Stimulated activated CD8-positive, alpha-beta memory T cell treated with anti-CD3 and anti-CD28 coated beads, Interleukin-12 subunit alpha, Interleukin-12 subunit beta, amount 100 ng/mL, for 4 hours (primary cell): ENCODE measurements around the gene ADCY5.

Experiments
- DNase-seq: peaks from one replicate; pipeline ENCODE4 v3.0.0-alpha.2; 2020; ENCODE audit warnings: low read depth

ADCY5 gene

DNA sequence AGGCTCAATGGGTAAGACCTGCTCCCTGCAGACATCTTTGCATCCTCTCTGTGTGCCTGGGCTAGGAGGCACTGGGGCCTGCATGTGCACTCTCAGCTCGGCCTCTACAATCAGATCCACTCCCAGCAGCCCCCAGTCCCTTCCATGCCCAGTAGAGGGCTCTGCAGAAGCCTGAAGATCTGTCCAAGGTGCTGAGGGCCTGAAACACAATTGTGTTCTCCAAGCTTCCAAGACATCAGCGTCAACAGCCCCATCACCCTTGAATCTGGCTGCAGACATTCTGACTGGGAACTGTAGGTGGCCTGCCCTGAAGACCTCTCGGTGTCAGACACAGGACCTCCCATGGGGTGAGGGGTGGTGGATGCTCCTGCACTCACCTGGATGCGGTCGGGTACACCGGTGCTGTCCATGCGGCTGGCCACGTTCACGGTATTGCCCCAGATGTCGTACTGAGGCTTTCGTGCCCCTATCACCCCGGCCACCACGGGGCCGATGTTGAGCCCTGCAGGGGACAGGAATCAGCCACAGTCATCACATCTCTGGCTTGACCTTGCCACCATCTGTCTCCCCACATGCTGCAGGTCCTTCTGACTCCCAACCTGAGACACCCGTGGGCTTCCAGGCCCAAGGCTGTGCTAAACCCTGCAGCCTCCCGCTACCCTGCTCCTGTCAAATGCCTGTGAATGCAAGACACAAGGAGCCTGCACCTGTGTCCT lies 162.4 kb downstream of the ADCY5 start:
- no peak for DNase-seq

DNA sequence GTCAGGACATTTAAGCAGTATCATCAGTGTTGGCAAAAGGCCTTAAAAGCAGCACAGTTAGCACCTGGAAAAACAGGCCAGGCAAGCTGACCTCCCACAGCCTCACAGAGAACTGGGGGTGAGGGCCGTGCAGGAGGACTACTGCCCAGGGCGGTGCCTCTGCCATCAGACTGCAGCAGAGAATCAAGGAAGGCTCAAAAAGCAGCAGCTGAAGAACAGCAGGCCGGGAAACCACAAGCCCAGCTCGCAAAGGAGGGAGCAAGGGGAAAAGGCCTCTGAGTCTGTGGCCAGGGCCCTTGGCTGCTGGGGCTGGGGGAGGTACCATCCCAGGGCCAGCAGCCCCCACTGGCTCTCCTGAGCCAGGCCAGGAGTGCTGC lies 163.0 kb downstream of the ADCY5 start:
- no peak for DNase-seq

DNA sequence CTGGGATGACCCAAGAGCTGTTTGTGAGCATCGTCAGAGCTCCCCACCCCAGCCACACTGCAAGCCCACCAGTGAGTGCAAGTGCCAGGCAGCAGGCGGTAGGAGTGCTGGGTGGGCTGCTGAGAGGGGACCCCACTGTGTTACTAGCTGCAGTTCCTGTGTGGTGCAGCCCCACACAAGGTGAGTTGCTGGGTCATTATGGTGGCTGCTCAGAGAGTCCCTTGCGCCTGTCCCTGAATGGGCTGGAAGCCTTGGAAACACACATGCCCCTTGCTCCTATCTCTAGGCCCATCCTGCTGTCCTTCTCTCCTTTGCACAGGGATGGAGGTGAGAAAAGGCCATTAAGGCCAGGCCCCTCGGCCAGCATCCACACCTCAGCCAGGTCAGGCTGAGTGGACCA lies 163.4 kb downstream of the ADCY5 start:
- DNase-seq = no peak

DNA sequence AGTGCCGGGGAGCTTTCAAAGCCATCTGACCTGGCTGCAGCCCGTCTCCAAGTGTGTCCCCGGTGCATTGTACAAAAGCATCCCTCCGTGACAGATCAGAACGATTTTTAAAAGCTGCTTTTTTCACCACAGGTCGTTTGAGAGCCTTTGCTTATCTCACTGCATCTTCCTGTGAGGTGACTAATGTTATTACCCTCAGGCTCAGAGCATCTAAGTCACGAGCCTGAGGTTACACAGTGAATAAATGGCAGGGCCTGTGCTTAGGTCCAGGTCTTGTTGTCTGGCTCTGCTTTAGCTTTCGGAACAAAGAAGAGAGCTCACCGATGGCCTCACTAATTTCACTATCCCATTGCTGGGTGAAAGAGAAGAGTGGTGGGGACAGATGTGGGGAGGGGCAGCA lies 163.8 kb downstream of the ADCY5 start:
- DNase-seq = no peak

DNA sequence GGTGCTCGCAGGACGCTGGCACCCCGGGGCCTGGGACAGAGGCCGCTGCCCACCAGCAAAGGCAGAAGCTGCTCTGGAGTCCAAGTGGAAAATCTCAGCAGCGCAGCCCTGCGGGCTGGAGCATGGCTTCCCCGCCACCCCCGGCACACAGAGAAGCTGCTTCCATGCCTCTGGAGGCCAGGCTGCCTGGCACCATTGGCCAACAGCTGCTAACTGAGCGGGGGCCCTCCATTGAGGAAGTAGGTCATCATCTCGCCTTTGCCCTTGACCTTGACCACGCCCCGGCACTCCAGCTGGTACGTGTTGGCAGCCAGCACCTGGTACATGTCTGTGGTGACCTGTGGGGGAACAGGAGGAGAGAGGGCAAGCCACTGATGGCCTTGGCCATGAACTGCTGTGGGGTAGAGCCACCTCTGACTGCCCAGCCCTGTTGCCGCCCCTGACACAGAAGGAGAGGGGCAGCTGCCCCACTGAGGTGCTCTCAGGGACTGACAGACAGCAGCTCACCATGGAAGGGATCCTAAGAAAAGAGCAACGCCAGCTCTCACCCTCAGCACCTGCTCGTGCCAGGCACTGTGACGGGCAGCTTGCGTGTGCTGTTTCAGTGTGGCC lies 164.4 kb downstream of the ADCY5 start:
- no peak for DNase-seq

DNA sequence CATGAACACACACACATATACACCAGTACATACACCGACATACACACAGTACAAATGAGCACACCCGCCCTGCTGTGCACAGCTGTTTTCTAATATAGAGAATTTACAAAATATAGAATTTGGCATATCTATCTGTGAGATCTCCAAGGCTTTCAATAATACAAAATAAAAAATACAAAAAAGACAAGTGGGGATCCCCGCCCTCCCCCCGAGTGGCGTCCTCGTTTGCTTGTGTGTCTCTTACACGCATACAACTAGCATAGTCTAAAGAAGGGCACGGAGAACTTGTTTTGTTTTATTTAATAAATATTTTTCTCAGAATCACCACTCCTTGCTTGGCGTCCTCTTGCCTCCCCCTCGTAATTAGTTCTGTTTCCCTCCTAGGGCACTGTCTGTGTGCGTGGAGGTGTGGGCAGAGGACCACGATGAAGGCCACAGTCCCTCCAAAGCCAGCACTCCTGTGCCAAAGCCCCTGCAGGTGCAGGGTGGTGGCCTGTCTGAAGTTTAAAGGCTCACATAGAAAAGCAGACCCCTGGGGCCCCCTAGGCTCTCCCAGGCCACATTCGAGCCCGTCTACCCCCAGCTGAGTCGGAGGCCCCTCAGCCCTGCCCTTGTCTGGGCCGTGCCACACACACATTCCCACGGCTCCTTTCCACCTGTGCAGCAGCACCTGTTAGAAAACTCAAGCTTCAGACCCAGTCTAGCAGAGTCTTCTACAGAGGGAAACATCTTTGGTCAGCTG lies 165.1 kb downstream of the ADCY5 start:
- DNase-seq = no peak

DNA sequence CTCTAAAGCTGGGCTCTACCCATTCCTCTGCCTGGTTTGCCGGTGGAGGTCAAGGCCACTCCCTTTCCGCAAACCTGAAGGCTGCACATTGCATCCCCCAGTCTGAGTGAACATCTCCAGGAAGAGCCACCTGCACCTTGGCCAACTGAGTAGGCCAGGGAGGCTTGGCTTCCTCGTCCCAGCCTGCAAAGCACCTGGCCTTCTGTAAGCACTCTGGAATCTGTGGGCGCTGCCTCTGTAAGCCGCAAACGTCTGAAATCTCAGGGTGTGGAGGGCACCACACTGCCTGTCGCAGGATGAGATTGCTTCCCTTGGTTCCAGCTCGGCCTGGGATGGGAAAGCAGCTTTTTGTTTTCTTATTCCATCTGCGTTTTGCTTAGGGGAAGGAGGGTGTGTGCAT lies 165.8 kb downstream of the ADCY5 start:
- no peak for DNase-seq

DNA sequence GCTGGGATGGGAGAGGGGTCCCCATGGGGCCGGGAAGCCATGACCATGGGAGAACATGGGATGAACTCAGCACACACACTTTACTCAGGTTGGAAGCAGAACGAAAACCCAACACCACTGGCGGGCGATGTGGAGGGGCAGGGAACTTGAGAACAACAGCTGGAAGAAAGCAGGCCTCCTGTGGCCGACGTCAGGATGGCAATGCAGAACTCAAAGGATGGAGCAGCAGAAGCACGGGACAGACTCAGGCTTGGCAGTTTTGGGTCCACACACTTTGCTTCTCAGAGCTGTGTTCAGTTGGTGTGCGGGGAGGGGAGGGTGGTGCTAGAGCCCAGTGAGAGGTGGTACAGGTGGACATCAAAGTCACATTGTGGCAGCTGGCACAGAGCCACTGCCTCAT lies 166.4 kb downstream of the ADCY5 start:
- no peak for DNase-seq

DNA sequence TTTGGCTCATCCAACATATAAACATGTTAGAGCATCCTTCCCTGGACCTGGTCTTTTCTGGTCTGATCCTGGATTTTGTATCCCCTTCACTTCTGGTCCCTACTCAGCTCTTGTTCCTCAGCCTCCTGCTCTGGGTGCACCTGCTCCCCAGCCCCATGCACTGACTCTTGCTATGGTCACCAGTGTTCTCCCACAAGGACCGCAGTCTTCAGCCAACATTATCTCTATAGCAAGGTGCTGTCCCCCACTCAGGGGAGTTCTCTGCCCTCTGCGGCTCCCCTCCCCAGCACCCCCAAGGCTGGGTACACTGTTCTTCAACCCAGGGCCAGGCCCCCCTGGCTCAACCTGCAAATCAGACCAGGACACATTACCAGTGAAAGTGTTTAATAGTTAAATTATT lies 167.0 kb downstream of the ADCY5 start:
- no peak for DNase-seq

DNA sequence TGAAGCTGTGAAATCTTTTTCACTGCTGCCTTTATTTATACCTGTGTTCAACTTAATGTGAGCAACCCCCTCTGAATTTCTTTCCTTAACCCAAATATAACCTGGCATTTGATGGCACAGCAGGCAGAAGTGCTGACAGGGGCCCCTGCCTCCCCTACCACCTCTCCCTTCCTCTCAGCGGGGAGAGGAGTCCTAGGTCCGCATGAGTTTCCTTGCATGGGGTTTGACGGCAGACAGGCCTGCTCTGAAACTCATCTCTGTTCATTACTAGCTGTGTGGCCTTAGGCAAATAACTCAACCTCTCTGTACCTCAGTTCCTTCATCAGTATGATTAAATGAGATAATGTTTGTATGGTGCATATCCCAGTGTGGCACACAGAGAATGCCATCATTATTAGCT lies 167.5 kb downstream of the ADCY5 start:
- DNase-seq = no peak

DNA sequence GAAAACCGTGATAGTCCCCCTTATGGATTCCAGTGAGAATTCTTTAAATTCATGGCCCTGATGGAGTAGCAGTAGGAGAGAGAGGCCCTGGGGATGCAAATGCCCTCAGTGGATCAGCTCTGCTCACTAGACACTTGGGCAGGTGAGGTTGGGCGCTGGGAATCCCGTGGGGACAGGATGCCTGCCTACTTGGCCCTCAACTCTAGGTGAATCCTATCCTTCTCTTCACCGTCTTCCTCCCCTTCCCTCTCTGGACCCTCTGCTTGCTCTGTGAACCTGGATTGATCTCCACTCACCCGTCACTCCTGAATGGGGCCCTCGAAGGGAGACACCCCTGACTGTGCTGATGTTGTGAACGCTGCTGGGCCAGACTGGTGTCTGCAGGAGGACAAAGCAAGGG lies 169.8 kb downstream of the ADCY5 start:
- DNase-seq = no peak

DNA sequence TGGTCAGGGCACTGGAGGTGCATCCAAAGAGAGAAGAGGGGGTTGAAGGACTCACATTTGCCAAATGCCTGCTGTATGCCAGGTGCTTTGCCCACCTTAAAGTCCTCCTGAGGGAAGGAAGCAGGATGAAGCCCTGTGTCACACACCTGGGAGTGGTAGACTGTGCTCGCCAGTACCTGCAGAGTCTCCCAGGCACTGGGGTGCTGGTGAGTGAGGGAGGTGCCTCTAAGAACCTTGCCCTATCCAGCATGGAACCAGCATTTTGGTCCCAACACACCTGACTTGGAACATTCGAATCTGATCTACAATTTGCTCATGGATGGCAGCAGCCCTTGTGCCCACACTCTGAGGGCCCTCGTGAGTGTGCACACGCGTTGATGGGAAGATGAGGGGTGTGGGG lies 170.4 kb downstream of the ADCY5 start:
- no peak for DNase-seq

DNA sequence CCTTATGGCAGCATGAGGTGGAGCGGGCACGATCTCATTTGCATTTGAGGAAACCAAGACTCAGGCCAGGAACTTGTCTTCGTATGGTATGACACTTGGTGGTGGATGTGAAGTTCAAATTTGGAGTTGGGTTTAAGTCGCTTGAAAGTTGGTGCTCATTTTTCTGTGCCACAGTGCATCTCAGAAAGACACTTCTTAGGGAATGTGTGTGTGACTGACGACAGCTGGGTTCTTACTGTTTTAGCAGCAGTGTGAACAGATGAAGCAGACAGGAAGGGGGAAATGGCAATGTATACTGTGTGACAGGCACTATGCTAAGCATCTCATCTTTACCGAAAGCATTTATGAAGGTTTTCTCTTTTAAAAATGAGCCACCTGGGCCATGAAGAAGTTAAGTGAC lies 171.8 kb downstream of the ADCY5 start:
- DNase-seq = no peak

DNA sequence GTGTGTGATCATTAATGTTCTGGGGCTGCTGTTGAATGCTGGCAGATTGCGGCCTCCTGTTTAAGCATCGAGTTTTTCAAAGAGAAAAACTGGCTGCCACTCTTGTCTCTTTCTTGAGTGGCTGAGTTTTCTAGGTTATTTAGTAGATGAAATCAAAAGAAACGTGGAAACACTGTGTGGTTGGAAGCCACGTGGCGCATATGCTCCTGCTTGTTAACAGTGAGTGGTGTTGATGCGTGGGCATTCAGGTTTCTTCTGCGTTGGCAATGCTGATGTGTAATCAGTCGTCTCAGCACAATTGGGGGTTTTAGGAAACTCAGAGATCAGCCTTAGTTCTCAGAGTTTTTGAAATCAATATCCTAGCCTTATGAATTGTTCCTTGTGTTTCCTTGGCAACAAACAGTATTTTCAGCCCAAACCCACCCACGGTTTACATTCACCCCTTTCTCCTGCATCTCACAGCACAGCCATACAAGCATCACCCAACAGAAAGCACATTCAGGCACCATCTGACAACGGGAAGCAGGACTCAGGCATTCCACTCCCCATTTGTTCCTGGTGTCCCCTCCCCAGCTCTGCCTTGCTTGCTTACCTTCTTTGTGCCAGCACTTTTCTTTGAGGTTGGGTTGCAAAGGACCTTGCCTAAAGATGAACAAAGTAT lies 172.4 kb downstream of the ADCY5 start:
- DNase-seq = no peak

DNA sequence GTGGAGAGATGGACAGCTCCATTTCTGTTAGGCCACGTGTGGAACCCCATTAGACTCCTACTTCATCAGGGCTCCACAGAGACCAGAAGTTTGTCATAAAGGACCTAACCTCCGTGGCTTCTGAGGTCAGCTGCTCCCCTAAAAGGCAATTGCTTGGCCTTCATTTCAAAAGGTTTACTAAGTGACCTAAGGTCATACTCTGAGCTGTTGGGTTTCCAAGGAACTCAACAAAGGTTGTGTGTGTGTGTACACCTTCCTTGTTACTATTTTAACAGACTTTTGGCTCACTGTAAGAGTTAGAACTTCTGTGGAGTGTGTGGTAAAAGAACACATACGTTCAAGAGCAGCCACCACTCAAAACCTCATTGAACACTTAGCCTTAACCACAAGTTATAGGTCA lies 173.2 kb downstream of the ADCY5 start:
- no peak for DNase-seq

DNA sequence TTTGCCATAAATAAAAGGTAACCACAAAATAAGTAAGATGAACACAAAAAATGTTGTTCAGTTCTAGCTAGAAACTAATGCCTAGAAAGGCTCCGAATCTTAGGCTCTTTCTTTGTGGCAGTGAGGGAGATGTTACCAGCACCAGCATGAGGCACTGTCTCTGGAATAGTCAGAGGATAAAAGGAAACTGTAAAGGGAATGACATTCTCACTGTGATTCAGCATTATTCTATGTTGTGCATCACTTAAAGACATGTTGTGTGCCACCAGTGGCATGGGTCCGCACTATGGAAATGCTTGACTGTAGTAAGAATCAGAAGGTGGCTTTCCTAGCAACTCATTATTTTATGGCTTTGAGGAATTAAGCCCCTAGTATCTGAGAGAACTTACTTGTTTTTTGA lies 176.3 kb downstream of the ADCY5 start:
- DNase-seq = no peak

DNA sequence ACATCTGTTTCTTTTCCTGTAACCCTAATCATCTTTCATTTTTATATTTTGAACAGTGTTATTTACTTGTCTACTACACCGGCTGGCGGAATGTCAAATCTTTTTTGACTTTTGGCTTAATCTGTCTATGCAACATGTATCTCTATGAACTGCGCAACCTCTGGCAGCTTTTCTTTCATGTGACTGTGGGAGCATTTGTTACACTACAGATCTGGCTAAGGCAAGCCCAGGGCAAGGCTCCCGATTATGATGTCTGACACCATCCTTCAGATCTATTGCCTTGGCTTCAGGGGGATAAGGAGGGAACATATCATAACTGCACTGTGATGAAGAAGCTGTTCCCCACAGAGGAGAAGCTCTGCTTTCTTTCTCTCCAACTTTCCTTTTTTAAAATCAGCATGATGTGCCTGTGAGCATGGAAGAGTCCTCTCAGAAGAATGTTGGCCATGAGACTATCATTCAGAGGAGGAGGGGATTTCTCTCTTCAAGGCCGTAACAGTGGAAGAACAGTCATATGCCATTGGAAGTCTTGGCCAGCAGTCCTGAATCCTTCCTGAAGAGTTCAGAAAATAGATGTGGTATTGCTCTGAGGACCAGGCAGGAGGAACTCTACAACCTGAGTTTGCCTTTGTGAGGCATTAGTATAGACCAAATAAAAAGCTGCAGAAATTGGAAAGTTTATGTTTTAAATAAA lies 177.3 kb downstream of the ADCY5 start:
- DNase-seq = no peak

DNA sequence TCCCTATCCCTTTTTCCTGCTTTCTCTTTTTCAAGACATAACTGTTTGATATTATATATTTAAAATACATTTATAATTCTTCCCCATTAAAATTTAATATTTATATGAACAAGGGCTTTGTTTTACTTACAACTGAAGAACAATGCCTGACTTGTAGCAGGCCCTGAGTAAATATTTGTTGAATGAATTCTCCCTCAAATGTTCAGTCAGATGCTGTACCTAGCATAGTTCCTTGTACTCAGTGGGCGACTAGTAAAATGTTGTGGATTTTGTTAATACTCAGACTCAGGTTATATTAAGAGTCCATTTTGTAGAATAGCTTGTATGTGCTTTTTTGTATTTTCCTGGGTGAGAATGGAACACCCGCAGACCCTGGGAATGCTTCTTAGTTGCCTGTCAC lies 178.1 kb downstream of the ADCY5 start:
- DNase-seq = no peak

DNA sequence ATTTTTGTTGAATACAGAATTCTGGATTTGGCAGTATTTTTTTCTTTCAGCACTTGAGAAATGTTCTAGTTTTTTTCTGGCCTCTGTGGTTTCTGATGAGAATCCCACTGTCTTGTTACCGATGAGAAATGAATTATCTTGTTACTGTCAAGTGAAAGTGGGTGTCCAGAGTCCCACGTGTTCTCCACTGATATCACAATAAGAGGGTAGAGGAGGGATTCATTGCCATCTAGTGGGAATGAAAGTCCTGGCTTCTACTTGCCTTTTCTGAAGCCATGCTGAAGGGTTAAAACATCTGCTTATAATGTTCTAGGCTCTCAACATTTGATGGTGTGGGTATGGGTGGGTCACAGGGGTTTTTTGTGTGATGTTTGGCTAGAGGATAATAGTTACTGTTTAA lies 181.1 kb downstream of the ADCY5 start:
- DNase-seq = no peak

DNA sequence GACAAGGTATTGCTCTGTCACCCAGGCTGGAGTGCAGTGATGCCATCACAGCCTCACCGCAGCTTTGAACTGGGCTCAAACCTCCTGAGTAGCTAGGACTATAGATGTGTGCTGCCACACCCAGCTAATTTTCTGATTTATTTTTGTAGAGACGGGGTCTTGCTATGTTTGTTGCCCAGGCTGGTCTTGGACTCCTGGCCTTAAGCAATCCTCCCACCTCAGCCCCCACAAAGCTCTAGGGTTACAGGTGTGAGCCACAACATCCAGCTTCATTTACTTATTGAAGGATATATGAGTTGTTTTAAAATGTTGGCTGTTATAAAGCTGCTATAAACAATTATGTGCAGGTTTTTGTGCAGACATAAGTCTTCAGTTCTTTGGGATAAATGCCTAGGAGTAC lies 184.9 kb downstream of the ADCY5 start:
- DNase-seq = no peak

DNA sequence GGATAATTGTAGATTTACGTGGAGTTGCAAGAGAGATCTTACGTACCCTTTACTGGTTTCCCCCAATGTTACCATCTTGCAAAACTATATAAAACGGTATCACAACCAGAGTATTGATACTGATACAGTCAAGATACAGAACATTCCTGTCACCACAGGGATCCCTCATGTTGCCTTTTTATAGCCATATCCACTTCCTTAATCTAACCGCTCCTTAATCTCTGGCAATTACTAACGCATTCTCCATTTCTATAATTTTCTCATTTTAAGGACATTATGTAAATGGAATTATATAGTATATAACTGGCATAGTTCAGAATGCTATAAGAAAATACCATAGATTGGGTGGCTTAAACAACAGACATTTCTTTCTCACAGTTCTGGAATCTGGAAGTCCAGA lies 186.0 kb downstream of the ADCY5 start:
- DNase-seq = no peak

DNA sequence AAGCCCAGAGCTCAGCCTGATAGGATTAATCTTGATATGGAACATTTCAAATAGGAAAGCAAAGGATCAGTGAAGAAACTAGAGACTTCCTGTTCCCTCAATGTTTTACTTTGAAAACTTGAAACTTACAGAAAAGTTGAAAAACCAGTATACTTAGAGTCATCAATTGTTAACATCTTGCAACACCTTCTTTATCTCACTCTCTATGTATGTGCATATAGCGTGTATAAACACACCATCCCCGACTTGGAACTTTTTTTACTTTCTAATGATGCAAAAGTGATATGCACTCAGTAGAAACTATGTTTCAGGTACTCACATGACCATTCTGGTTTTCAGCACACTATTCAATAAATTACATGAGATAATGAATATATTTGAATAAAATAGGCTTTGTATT lies 186.7 kb downstream of the ADCY5 start:
- DNase-seq = no peak

DNA sequence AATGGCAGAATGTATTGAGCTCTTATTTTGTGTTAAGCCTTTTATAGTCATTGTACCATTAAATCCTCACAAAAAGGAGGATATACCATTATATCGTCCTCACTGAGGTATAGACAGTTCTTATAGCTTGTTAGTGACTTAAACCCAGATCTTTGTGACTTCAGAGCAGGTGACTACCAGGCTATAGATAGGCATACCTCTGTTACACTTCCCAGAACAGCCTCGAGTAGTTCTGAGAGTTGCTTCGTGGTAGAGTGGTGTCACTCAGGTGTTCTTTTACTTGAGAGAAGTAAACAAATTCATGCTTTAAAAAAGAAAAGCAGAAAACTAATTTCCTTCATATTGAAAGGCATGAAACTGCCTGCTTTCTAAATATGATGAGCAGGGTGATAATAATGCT lies 187.2 kb downstream of the ADCY5 start:
- DNase-seq = no peak
